ENCODE measurements around the gene MAGIX.
"Not testable (repeated sequence)": the region's sequence is repeated elsewhere in the genome, so short reads cannot be mapped to it uniquely, and the experiment has no call there.

Gene MAGIX

DNA sequence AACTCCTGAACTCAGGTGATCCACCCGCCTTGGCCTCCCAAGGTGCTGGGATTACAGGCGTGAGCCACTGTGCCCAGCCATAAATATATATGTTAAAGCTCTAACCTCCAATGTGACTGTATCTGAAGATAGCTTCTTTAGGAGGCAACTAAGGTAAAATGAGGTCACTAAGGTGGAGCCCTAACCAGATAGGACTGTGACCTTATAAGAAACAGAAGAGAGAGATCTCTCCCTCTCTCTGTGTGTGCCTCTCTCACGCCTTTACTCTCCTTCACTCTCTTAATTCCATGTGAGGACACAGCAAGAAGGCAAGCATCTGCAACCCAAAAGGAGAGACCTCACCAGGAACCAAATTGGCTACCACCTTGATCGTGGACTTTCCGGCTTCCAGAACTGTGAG is 926 bp upstream of the MAGIX start:
- no peak for DNase-seq (ENCODE audit: low read depth)

GRCh38 chrX:49163555-49164419 is 1.2 kb downstream of the MAGIX start:
- peak; percentile 65 for DNase-seq (ENCODE audit: low read depth)

DNA sequence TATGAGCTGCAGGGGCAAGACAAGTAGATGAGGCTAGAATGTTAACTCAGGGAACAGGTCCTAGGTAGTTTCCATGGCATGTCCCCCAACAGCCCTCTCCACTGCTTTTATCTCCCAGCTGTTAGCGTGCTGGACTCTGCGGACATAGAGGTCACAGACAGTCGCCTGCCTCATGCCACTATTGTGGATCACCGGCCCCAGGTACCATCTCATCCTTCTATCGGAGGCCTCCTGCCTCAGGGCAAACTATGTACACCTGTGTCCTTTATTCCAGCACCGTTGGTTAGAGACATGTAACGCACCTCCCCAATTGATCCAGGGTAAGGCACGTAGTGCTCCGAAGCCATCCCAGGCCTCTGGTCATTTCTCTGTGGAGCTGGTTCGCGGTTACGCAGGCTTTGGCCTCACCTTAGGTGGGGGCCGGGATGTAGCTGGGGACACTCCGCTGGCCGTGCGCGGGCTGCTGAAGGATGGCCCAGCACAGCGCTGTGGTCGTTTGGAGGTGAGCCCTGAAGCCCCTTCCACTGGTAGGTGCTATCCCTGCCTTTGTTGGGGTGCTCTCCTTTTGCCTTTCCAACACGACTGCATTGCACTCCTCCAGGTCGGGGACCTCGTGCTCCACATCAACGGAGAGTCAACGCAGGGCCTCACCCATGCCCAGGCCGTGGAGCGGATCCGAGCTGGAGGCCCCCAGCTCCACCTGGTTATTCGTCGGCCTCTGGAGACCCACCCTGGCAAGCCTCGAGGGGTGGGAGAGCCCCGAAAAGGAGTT is 2.2 kb downstream of the MAGIX start:
- no peak for DNase-seq (ENCODE audit: low read depth)

- peak; percentile 50 for DNase-seq (ENCODE audit: low read depth)
Measured at GRCh38 chrX:49165901-49166881, 3.6 kb downstream of the MAGIX start.

- DNase-seq (ENCODE audit: low read depth), result peak; percentile 48
Measured at GRCh38 chrX:49166914-49167739, 4.6 kb downstream of the MAGIX start.

DNA sequence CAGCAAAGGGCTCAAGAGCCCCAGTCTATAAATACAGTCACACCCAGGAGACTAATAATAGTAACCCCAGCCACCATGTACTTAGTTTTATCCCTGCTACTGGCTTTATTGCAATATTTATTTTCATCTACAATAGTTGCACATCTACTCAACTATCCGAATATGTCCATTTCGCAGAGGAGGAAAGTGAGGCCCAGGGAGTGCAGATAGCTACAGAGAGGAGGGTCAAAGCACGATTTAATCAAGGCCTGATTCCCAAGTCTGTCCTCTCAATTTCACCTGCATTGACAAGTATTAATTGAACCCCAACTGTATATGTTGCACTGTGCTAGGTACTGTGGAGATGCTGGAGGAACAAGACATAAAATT is 5.2 kb downstream of the MAGIX start:
- DNase-seq (ENCODE audit: low read depth), result no peak

DNA sequence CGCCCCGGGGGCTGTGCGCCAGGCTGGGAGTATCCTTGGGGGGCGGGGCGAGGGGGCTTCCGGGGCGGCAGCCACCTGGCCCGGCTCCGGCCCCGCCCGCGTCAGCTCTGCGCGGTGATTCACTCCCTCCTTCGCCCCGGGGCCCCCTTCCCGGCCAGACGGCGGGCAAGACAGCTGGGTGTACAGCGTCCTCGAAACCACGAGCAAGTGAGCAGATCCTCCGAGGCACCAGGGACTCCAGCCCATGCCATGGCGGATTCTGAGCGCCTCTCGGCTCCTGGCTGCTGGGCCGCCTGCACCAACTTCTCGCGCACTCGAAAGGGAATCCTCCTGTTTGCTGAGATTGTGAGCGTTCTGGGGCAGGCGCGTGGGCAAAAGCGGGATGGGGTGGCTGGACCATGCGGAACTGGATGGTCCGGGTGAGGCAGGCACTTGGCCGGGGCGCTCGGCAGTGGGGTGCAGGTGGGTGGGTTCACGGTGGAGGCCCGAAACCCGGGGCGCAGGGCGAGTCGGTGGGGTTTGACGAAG is 9.3 kb downstream of the MAGIX start, which contains the start of gene PLP2:
TSS of gene PLP2 (plus strand) at position 147 of the 528 bp plus-strand sequence. CDS start at position 250, 103 bp downstream.
- peak; percentile 62 for DNase-seq (ENCODE audit: low read depth)

DNA sequence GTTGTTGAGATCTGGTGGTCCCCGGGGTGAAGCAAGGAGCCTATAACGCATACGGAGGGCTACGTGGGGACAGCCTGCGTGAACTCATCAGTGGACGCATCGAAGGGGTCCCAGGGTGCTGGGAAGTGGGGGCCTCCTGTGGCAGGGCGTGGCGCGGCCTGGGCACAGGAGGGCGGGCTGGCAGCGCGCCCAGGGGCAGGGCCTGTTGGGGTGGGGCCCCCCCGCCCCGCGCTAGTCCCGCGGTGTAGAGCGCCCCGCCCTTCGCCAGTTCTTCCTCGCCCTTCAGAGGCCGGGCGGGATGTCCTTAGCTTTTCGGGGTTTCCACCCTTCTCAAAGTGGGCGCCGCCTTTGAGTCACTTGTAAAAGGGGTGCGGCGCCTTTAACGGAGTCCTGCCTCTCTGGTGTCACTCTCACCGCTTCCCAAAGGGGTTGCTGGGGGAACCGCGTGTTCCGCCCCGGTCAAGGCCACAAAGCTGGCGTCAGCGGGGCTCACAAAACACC is 9.8 kb downstream of the MAGIX start:
- peak; percentile 51 for DNase-seq (ENCODE audit: low read depth)

DNA sequence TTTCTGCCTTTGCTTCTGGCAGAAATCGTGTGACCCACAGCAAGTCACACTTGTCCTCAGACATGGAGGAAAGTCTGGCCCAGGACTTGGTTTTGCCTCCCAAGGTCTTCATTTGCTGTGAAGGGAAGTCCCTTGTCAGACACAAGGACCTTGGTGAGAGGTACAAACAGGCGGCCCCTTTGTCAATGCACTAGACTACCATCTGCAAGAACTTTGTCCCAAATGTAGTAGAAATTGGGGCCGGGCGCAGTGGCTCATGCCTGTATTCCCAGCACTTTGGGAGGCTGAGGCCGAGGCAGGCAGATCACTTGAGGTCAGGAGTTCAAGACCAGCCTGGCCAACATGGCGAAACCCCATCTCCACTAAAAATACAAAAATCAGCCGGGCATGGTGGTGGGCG is 11.0 kb downstream of the MAGIX start:
- not testable (repeated sequence) for DNase-seq (ENCODE audit: low read depth)

GRCh38 chrX:49174723-49175122 is 12.2 kb downstream of the MAGIX start:
- no peak for DNase-seq (ENCODE audit: low read depth)

DNA sequence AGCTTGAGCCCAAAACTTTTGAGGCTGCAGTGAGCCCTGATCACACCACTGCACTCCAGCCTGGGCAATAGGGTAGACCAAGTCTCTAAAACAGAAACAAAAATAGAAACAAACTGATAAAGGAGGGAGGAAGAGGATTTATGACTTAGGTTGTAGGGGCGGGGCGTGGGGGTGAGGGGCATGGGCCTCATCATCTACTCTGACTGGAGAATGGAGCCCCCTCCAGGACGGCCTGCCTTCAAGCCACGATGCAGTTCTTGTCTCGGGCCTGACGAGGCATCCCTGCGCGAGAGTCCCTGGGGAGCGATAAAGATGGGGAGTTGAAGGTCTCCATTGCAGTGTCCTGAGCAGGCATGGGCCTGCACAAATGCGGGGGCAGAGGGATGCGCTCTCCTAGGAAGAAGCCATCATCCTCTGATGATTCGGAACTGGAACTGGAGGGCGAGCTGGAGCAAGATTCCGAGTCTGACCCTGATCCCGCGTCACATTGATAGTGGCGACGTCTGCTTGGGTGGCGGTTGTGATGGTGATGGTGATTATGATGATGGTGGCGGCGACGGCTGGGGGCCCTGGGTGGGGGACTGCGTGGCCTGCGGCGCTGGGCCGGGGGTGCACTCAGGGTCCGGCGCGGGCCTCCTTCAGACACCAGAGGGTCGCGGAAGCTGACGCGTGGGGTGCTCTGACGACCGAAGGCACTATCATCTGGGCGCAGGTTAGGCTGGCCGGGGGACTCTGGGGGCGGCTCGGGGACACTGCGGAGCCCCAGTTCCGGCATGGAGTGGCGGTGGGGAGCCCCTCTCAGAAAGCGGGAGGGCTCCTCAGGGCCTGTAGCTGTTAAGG is 13.1 kb downstream of the MAGIX start:
- DNase-seq (ENCODE audit: low read depth), result no peak

DNA sequence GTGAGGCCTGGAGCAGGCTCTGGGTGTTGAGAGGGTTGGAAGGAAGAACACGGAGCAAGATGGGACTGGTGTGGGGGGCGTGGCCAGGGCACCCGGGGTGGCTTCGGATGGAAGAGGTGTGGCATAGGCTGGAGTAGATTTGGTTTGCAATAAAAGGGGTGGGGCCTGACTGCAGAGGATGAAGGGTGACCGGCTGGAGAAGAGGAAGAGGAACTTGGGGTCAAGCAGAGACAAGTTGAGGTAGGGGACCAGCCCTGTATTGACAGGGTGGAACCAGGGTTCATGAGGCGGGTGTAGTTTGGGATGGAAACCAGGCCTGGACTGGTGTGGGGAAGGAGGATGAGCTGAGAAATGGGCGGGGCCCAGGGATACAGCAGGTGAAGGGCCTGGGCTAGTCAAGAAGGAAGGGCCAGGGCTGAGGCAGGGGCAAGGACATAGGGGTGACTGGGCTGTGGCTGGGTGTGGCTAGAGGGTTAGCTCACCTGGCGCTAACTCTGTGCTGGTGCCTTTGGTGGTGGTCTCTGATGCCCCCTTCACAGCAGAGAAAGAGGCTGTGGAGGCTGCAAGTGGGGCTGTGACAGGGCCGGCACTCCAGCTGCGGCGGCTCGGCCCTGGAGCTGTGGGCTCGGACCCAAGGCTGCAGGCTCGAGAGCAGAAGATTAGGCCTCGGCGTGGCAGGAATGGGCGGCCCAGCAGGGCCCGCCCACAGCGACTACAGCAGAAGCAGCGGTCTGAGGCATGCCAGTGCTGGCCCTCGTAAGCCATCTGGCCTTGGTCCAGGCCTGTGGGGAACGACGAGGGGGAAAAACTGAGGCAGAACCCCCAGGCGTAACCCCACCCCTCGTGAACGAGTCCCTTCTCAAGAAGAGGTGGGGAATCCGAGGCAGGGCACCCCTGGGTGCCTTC is 14.1 kb downstream of the MAGIX start:
- DNase-seq (ENCODE audit: low read depth), result no peak

DNA sequence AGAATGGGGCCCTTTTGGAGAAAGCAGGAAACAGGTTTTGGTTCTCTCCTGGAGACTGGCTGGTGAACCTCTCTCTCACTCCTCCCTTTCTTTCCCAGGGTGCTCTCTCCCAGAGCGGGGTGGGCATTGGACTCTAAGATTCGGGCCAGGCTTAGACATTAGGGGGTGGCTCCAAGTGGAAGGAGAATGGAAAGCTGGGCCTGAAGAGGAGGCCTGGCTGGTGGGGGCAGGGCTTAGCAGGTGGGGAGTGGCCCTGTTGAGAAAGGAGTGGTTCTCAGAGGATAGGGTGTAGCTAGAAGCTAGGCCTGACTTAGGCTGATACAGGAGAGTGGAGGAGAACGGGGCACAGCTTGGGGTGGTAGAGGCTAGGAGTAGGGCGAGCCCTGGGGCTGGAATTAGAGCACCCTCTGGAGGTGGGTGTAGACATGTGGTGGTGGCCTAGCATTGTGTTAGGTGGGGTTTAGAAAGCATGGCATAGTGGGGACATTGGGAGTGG is 14.8 kb downstream of the MAGIX start:
- DNase-seq (ENCODE audit: low read depth), result no peak

- DNase-seq (ENCODE audit: low read depth), result no peak
Measured at GRCh38 chrX:49177873-49178480, 15.4 kb downstream of the MAGIX start.

DNA sequence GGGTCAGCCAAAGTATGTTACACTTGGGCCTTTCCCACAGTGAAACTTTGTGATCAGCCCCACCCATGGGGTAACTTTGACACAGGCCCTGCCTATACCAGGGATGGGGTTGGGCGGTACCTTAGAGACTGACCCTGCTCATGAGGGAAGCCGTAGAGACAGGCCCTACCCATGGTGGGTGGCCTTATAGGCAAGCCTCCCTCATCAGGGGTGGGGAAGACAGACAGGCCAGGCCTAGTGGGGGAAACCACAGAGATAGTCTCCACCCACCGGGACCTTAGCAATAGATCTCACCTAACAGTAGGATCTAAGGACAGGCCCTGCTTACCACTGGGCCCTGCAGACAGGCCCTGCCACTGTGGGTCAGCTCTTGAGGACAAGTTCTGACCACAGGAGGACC is 16.0 kb downstream of the MAGIX start:
- DNase-seq (ENCODE audit: low read depth), result no peak

DNA sequence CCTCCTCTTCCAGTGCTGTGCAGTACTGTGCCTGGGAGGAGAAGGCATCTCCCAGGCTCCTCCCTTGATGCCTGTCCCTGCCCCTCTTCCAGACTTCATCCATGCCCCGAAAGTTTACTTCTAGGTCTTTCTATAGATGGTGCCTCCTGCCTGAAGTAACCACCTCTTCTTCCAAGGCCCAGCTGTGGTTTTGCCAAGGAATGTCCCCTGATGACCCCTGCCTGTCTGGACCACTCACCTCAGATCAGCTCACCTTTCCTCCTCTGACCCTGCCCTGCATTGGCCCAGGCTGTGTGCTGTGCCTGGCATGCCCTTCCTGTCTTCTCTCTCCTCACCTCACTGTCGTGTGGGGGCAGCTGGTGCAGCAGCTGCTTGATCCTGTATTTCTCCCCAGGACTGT is 16.8 kb downstream of the MAGIX start:
- no peak for DNase-seq (ENCODE audit: low read depth)

DNA sequence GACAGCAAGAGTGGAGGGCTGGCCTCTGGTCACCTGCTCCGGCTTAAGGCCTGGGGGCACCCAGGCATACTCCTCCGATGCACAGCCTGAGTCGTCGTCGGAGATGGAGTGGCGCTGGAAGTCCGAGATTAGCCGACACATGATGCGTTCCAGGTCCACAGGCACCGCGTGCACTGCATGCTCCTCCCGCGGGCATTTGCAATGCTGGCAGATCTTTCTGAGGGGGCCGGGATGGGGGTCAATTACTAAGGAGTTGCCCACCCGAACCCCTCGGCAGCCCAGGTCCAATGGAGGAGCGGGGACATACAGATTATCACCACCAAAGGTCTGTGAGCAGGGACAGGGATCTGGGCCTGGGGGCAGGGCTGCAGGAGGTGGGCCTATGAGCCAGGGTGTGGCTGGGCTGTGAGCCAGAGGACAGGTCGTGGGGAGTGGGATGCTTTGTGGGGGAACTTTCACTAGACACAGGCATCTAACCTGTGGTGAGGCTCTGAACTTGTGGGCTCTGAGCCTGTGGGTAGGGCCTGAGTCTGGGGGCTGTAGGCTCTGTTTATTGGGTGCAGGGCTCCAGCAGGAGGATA is 21.2 kb downstream of the MAGIX start:
- no peak for DNase-seq (ENCODE audit: low read depth)
